SH-SY5Y (cell line): ENCODE results near the gene IQSEC3.

Source experiments
- GATA2 ChIP-seq: IDR thresholded peaks from 2 replicates; pipeline ENCODE4 v1.6.1; 2011; ENCODE audit warnings: mild to moderate bottlenecking, low read depth, low read length
- GATA3 ChIP-seq: IDR thresholded peaks from 2 replicates; pipeline ENCODE4 v1.6.1; 2011; ENCODE audit warnings: low read depth, mild to moderate bottlenecking, low read length, moderate library complexity

DNA sequence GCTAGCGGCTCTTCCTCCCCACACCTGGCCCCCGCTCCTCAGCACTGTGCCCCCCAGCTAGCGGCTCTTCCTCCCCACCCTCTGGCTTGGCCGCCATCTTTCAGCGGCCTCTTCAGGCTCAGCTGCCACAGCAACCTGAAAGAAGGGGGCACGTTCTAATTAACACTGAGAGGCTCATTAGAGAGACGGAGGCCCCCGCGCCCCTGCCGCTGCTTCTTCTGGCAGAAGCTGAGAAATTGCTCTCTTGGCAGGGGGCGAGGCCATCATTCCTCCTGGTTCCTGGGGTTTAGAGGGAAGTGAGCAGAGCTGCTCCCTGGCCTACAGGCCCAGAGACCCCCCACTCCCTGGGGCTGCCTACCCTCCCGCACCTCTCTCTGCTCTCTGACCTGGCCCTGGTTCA is 64.4 kb downstream of the IQSEC3 start:
- TF ChIP-seq GATA2 (no peak), GATA3 (no peak)
